Osteocyte (in vitro differentiated cells): Measurements from ENCODE around the gene CDH12. TPM values are rescaled to one million over a fixed set of nuclear protein-coding genes. Genes with fewer than 3 reads are reported as not detected.

Experiments used
- DNase-seq: peaks from one replicate; pipeline ENCODE4 v3.0.0; 2021; ENCODE audit warnings: mixed read lengths; ENCODE audit not compliant: unreplicated experiment; ENCODE audit errors: extremely low spot score
- H3K27ac Mint-ChIP-seq: one replicate; pipeline ENCODE4 v1.8.0; 2021; ENCODE audit warnings: mild to moderate bottlenecking, mixed read lengths; ENCODE audit not compliant: unreplicated experiment
- H3K27me3 Mint-ChIP-seq: one replicate; pipeline ENCODE4 v1.8.0; 2021; ENCODE audit warnings: mixed read lengths; ENCODE audit not compliant: unreplicated experiment
- H3K36me3 Mint-ChIP-seq: one replicate; pipeline ENCODE4 v1.8.0; 2021; ENCODE audit warnings: mixed read lengths; ENCODE audit not compliant: unreplicated experiment
- H3K4me1 Mint-ChIP-seq: one replicate; pipeline ENCODE4 v1.8.0; 2021; ENCODE audit warnings: mixed read lengths; ENCODE audit not compliant: unreplicated experiment
- H3K4me3 Mint-ChIP-seq: one replicate; pipeline ENCODE4 v1.8.0; 2021; ENCODE audit warnings: mild to moderate bottlenecking, moderate library complexity, mixed read lengths; ENCODE audit not compliant: unreplicated experiment
- H3K9me3 Mint-ChIP-seq: one replicate; pipeline ENCODE4 v1.8.0; 2021; ENCODE audit warnings: mixed read lengths; ENCODE audit not compliant: unreplicated experiment
- total RNA-seq: library from RNA; stranded (reverse); gene quantifications from 2 replicates; pipeline ENCODE4 v1.2.1, GENCODE V29; 2021
- TF ChIP-seq, protein P1 (sequence below): fragments of 200-600 bp; sonication (generic); IDR thresholded peaks from 2 replicates; pipeline ENCODE4 v1.5.0; 2021; ENCODE audit warnings: antibody characterized with exemption, mild to moderate bottlenecking, moderate library complexity

Gene CDH12
- total RNA-seq, 1 donor from 2014 or later = not detected

DNA sequence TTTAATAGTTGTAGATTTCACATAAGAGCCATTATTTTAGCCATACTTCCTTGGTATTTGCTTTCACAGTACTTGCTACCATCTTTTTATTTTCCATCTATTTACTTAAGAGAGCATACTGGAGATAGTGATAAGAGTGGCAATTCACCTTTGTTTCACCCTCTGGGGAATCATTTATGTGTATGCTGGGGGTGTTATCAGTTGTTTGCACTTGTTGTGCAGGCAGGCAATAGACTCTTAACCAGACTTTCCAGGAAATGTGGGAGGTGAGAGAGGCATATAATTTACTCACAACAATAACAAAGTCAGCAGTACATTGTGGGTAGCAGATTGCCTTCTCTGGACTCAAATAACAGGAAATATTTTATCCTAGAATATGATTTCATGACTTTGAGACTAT lies 1018.3 kb downstream of the CDH12 start:
- Mint-ChIP-seq H3K9me3 (no peaks in the 10 kb centered on the region), H3K27ac (no peak overlapping the region), H3K36me3 (no peaks in the 10 kb centered on the region), H3K4me1 (no peaks in the 10 kb centered on the region), H3K4me3 (no peak overlapping the region), H3K27me3 (no peaks in the 10 kb centered on the region)
- no peak for DNase-seq
- TF ChIP-seq, protein P1, sequence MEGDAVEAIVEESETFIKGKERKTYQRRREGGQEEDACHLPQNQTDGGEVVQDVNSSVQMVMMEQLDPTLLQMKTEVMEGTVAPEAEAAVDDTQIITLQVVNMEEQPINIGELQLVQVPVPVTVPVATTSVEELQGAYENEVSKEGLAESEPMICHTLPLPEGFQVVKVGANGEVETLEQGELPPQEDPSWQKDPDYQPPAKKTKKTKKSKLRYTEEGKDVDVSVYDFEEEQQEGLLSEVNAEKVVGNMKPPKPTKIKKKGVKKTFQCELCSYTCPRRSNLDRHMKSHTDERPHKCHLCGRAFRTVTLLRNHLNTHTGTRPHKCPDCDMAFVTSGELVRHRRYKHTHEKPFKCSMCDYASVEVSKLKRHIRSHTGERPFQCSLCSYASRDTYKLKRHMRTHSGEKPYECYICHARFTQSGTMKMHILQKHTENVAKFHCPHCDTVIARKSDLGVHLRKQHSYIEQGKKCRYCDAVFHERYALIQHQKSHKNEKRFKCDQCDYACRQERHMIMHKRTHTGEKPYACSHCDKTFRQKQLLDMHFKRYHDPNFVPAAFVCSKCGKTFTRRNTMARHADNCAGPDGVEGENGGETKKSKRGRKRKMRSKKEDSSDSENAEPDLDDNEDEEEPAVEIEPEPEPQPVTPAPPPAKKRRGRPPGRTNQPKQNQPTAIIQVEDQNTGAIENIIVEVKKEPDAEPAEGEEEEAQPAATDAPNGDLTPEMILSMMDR = no peak

DNA sequence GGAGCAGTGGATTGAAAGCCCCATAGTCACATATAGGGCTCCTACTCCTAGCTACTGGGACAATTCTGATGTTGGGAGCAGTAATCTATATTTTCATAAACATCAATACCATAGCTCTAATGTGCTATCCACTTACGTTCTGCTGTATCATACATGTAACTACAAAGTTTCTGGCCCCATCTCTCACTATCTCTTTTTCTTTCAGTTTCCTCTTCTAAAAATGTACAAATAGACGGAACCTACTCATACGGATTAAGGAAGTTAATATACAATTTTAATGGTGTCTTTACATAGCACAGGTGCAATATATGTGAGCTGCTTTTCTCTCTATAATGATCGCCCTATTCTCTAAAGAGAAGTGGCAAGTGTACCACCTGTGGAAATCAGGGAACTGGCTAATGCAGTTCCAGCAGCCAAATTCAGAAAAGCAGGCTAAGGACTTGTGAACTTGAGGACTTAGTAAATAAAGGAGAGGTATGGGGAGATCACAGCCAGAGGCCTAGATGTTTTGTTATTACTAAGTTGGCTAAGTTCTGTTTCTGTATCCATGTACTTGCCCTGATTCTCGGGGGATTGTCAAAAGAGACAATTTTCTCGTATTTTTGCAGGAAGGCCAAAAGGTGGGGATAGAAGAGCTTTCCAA lies 1021.9 kb downstream of the CDH12 start:
- no peak overlapping the region for H3K27ac Mint-ChIP-seq
- TF ChIP-seq, protein P1 = no peak
- no peak for DNase-seq
- H3K36me3 Mint-ChIP-seq = no peaks in the 10 kb centered on the region
- no peaks in the 10 kb centered on the region for H3K4me1 Mint-ChIP-seq
- H3K9me3 Mint-ChIP-seq = no peaks in the 10 kb centered on the region
- H3K4me3 Mint-ChIP-seq = no peak overlapping the region
- H3K27me3 Mint-ChIP-seq = peaks cover 1% of the 10 kb centered on the region

DNA sequence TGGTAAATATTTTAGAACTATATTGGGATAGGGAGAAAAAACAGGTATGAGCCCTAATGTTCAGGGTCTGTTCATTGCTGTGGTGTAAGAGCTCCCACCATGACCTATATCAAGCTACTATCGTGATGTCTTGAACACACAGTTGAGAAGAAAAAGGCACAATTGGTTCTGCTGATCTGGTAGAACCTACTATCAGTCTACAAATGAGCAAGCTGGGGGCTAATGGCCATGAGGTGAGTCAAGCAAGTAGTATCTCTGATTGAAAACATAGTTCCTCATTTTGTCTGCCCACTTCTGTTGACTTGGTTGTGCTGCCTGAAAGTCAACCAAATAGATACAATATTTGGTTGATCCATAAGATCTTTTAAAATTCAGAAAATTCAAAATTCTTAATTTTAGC lies 1026.3 kb downstream of the CDH12 start:
- no peak overlapping the region for H3K27ac Mint-ChIP-seq
- H3K36me3 Mint-ChIP-seq = no peaks in the 10 kb centered on the region
- no peak for DNase-seq
- H3K4me1 Mint-ChIP-seq = no peaks in the 10 kb centered on the region
- H3K9me3 Mint-ChIP-seq = no peaks in the 10 kb centered on the region
- peaks cover 20% of the 10 kb centered on the region for H3K27me3 Mint-ChIP-seq
- TF ChIP-seq, protein P1 = no peak
- no peak overlapping the region for H3K4me3 Mint-ChIP-seq

DNA sequence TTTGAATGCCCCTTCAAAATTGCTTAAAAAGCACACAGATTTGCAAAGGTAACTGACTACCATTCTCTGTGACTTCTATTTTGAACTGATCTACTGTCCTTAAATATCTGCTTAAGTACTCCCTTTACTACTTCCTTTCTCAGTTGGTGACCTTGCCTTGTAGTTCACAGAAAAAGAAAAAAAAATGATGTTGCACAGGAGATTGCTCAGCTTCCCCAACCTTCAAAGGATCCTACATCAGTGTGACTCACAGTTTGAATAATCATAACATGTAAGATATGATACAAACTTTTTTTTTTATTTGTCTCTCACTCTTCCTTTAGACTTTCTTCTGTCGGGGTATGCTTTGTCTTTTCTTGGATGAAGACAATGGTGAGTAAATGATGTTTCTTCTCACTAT lies 1029.6 kb downstream of the CDH12 start:
- H3K27ac Mint-ChIP-seq = no peak overlapping the region
- H3K36me3 Mint-ChIP-seq = no peaks in the 10 kb centered on the region
- no peaks in the 10 kb centered on the region for H3K9me3 Mint-ChIP-seq
- no peak for DNase-seq
- no peaks in the 10 kb centered on the region for H3K4me1 Mint-ChIP-seq
- TF ChIP-seq, protein P1 = no peak
- H3K4me3 Mint-ChIP-seq = no peak overlapping the region
- peaks cover 31% of the 10 kb centered on the region for H3K27me3 Mint-ChIP-seq

- peaks cover 2% of the 10 kb centered on the region for H3K4me1 Mint-ChIP-seq
- peaks cover 34% of the 10 kb centered on the region for H3K27me3 Mint-ChIP-seq
- no peak overlapping the region for H3K4me3 Mint-ChIP-seq
- TF ChIP-seq, protein P1 = no peak
- DNase-seq = no peak
- H3K27ac Mint-ChIP-seq = no peak overlapping the region
- H3K36me3 Mint-ChIP-seq = no peaks in the 10 kb centered on the region
- no peaks in the 10 kb centered on the region for H3K9me3 Mint-ChIP-seq
Observed at GRCh38 chr5:21823076-21823574, 1030.0 kb downstream of the CDH12 start.
